Measurements from ENCODE around the gene GNAS.

The GNAS gene

DNA sequence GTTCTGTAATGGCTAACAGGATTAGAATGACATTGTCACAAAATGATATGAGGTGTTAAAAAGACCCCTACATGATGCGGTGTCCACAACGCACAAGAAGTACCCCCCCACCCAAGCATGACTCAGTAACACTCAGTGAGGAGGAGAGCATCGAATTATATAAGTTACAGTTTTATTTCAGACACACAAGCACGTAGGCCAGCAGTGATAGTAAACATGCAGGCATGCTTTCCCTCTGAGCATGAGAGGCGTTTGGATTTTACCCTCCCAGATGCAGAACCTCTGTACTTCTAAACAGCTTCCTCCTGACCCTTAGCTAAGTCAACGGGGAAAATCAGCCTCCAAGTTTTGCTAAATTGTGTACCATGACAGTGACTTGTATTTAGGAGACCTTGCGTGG, 23.9 kb downstream of the GNAS start:
- Histone ChIP-seq H3K27ac (ENCODE audit: low read length) (no peak overlapping the region), H3K36me3 (ENCODE audit: control insufficient read depth, low read depth, low read length) (peaks cover 6% of the 10 kb centered on the region), H3K9me3 (ENCODE audit: control insufficient read depth, low read depth, low read length) (no peaks in the 10 kb centered on the region), H3K9ac (ENCODE audit: low read length) (no peak overlapping the region), H3K4me1 (ENCODE audit: control insufficient read depth, low read depth, low read length) (peaks cover 35% of the 10 kb centered on the region), H3K27me3 (ENCODE audit: control insufficient read depth, insufficient read depth, low read length) (no peaks in the 10 kb centered on the region), H3K4me3 (ENCODE audit: low read length) (no peak overlapping the region)

DNA sequence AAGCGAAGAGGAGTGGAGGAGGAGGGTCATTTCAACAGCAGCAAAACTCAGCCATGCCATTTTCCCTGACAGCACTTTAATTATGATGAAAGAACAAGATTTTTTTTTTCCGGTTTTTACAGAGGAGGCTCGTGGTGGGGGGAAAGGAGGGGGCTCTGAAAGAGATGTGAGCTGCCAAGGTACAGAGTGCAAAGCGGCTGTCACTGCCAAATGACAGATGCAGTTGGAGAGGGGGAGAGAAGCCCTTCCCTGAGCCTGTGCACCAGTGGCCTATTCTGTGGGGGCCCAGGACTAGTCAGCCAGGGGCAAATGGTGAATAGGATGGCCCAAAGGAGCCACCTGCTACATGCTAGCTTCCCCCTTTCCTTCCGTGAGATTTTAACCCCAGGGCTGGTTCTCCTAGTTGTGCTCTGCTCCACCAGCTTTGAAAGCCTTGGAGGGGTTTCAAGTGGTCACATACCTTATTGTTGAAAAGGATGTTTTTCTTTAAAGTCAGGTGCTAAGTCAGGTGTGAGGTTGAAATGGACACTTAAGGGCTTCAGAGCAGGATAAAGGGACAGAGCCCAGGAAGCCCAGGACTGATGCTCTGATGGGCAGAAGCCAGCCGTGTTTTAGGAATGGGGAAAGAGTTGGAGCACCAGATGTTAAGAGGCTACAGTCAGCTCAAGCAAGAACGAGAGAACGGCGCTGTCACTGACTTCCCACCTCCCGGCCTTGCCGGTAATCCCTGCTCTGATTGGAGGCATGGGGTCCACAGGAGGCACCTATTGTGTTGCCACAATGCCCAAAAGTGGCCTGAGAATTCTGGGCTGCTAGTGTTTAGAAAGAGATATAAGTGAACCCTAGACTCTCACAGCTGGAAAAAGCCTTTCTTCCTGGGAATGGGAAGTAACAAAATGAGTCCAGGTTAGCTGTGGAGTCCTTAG, 24.8 kb downstream of the GNAS start:
- peak overlapping the region; percentile 13 for H3K4me3 ChIP-seq (ENCODE audit: low read length)
- peak overlapping the region; percentile 21 for H3K9ac ChIP-seq (ENCODE audit: low read length)
- peak overlapping the region; percentile 22 for H3K27ac ChIP-seq (ENCODE audit: low read length)
- peaks cover 39% of the 10 kb centered on the region for H3K4me1 ChIP-seq (ENCODE audit: control insufficient read depth, low read depth, low read length)
- no peaks in the 10 kb centered on the region for H3K9me3 ChIP-seq (ENCODE audit: control insufficient read depth, low read depth, low read length)
- no peaks in the 10 kb centered on the region for H3K27me3 ChIP-seq (ENCODE audit: control insufficient read depth, insufficient read depth, low read length)
- peaks cover 6% of the 10 kb centered on the region for H3K36me3 ChIP-seq (ENCODE audit: control insufficient read depth, low read depth, low read length)

DNA sequence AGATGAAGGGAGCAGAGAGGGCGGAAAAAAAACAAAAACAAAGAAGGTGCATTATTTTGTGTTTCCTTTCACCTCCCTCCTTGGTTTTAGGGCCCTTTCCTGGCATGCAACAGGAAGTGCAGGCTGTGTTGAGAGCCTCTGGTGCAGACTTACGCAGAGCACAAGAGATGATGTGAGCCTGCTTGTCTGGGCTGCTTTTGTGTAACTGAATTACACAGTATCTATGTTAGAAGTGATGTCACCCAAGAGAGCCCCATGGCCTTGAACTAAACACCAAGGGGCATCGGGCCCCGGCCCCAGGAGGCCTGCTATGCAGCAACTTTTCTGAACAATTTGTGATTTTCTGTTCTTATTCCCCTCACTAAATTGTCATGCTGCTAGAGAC, 25.5 kb downstream of the GNAS start:
- H3K27me3 ChIP-seq (ENCODE audit: control insufficient read depth, insufficient read depth, low read length): no peaks in the 10 kb centered on the region
- peaks cover 6% of the 10 kb centered on the region for H3K36me3 ChIP-seq (ENCODE audit: control insufficient read depth, low read depth, low read length)
- no peaks in the 10 kb centered on the region for H3K9me3 ChIP-seq (ENCODE audit: control insufficient read depth, low read depth, low read length)
- H3K4me1 ChIP-seq (ENCODE audit: control insufficient read depth, low read depth, low read length): peaks cover 45% of the 10 kb centered on the region
- H3K27ac ChIP-seq (ENCODE audit: low read length): peak overlapping the region; percentile 22
- peak overlapping the region; percentile 13 for H3K4me3 ChIP-seq (ENCODE audit: low read length)
- peak overlapping the region; percentile 21 for H3K9ac ChIP-seq (ENCODE audit: low read length)

DNA sequence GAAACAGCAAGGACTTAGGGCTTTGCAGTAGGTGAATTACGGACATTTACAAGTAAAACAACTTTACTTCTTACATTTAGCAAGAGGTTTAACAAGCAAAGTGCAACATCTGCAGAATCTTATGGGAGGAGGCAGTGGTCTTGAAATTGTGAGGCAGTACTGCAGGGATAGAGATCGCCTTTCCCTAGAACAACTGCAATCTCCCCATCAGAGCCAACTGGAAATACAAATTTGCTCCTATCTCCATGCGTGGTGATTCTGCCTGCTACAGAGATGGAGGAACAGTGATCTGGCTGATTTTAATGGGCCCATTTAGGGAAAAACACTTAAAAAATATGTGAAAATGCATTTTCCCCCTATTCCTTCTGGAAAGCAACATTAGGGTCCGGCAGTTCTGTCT, 25.9 kb downstream of the GNAS start:
- H3K36me3 ChIP-seq (ENCODE audit: control insufficient read depth, low read depth, low read length): peaks cover 6% of the 10 kb centered on the region
- H3K9ac ChIP-seq (ENCODE audit: low read length): no peak overlapping the region
- peak overlapping the region; percentile 13 for H3K4me3 ChIP-seq (ENCODE audit: low read length)
- H3K9me3 ChIP-seq (ENCODE audit: control insufficient read depth, low read depth, low read length): no peaks in the 10 kb centered on the region
- H3K4me1 ChIP-seq (ENCODE audit: control insufficient read depth, low read depth, low read length): peaks cover 50% of the 10 kb centered on the region
- no peaks in the 10 kb centered on the region for H3K27me3 ChIP-seq (ENCODE audit: control insufficient read depth, insufficient read depth, low read length)
- peak overlapping the region; percentile 22 for H3K27ac ChIP-seq (ENCODE audit: low read length)

DNA sequence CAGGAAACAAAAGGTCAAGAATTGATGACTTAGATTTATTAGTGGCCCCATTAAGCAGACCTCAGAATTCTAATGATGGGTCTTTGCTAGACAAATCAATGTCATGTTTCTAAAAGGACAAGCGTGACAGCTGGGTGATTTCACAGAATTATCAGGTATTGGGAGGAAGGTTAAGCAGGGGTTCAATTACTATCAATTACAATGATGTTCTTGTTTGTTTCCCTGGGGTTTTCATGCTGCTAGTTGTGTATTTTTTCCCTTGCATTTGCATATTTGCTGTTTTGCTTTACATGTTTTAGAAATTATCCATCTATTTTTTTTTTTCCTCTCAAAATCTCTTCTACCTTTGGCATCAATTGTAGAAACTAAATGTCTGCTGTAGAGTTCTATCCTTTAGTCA, 27.9 kb downstream of the GNAS start:
- Histone ChIP-seq H3K4me1 (ENCODE audit: control insufficient read depth, low read depth, low read length) (peaks cover 49% of the 10 kb centered on the region), H3K27ac (ENCODE audit: low read length) (no peak overlapping the region), H3K9me3 (ENCODE audit: control insufficient read depth, low read depth, low read length) (no peaks in the 10 kb centered on the region), H3K36me3 (ENCODE audit: control insufficient read depth, low read depth, low read length) (no peaks in the 10 kb centered on the region), H3K9ac (ENCODE audit: low read length) (no peak overlapping the region), H3K4me3 (ENCODE audit: low read length) (no peak overlapping the region), H3K27me3 (ENCODE audit: control insufficient read depth, insufficient read depth, low read length) (no peaks in the 10 kb centered on the region)

DNA sequence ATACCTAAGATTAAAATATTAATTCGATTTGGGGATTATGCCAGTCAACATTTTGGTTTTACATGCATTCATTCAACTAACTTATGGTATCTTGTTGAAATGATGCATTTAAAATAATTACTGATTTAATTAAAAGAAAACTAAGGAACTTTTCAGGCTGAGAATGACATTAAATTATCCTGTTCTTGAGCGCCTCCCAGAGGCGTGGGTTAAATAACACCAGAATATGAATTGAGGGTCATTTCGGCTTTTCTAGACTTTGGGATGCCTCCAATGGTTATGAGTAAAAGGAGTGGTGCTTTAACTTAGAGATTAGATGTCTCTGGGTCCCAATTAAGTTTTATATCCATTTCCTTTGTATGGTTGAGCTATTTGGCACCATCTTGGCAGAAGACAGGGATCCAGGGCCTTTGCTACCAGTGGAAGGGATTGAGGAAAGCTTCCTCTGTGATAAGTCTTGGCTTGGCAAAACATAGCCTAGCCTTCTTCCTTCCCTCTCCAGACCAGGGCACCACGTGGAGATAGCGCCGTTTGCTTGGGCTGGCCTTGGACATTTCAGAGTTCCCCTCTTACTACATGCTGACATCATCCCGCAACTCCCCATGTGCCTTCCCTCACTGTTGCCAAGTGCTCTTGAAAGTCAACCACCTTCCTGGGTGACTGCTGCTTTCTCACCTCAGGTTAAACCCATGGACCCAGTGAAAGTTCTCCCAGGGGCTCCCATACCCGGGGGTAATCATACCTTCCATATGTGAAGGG, 28.7 kb downstream of the GNAS start:
- Histone ChIP-seq H3K36me3 (ENCODE audit: control insufficient read depth, low read depth, low read length) (no peaks in the 10 kb centered on the region), H3K4me3 (ENCODE audit: low read length) (no peak overlapping the region), H3K27me3 (ENCODE audit: control insufficient read depth, insufficient read depth, low read length) (no peaks in the 10 kb centered on the region), H3K27ac (ENCODE audit: low read length) (no peak overlapping the region), H3K9me3 (ENCODE audit: control insufficient read depth, low read depth, low read length) (no peaks in the 10 kb centered on the region), H3K9ac (ENCODE audit: low read length) (no peak overlapping the region), H3K4me1 (ENCODE audit: control insufficient read depth, low read depth, low read length) (peaks cover 46% of the 10 kb centered on the region)

DNA sequence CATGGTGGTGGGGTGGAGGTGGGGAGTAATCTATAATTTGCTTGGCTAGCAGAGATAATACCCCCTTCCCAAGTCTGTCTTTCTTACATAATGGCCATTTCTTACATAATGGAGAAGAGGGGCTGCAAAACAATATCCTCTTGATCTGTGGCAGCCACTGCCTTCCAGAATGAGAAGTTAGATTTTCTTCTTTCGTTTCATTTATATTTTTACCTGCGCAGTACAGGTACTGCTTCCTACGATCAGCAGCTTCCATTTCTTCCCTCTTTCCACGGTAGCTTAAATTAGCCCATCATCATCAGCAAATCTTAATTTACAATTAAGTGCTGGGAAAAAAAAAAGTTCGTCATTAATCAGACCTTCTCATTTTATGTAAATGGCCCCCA, 30.2 kb downstream of the GNAS start:
- Histone ChIP-seq H3K27ac (ENCODE audit: low read length) (no peak overlapping the region), H3K4me1 (ENCODE audit: control insufficient read depth, low read depth, low read length) (peaks cover 31% of the 10 kb centered on the region), H3K36me3 (ENCODE audit: control insufficient read depth, low read depth, low read length) (peaks cover 5% of the 10 kb centered on the region), H3K9me3 (ENCODE audit: control insufficient read depth, low read depth, low read length) (no peaks in the 10 kb centered on the region), H3K4me3 (ENCODE audit: low read length) (no peak overlapping the region), H3K9ac (ENCODE audit: low read length) (no peak overlapping the region), H3K27me3 (ENCODE audit: control insufficient read depth, insufficient read depth, low read length) (no peaks in the 10 kb centered on the region)

DNA sequence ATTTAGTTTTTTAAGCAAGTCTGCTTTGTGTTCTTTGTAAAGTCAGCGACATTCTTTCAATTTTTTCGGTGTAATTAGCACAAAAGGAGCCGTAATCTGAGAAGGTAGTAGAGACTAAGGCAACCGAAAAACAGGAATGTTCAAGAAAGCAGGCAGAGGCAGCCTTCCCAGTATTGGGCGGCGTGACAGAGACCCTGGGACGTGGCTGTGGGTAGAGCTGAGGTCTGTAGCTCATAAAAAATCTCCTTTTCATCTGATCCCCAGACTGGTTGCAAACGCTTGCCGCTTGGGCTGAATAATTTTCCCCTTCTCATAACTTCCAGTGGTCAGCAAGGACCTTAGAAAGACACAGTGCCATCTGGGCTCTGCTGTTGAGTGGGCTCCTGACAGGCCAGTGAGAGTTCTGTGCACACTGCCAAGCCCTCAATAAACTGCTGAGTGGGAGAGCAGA, 30.8 kb downstream of the GNAS start:
- Histone ChIP-seq H3K4me3 (ENCODE audit: low read length) (no peak overlapping the region), H3K9ac (ENCODE audit: low read length) (peak overlapping the region; percentile 3), H3K36me3 (ENCODE audit: control insufficient read depth, low read depth, low read length) (peaks cover 5% of the 10 kb centered on the region), H3K27me3 (ENCODE audit: control insufficient read depth, insufficient read depth, low read length) (no peaks in the 10 kb centered on the region), H3K27ac (ENCODE audit: low read length) (no peak overlapping the region), H3K4me1 (ENCODE audit: control insufficient read depth, low read depth, low read length) (peaks cover 25% of the 10 kb centered on the region), H3K9me3 (ENCODE audit: control insufficient read depth, low read depth, low read length) (no peaks in the 10 kb centered on the region)

DNA sequence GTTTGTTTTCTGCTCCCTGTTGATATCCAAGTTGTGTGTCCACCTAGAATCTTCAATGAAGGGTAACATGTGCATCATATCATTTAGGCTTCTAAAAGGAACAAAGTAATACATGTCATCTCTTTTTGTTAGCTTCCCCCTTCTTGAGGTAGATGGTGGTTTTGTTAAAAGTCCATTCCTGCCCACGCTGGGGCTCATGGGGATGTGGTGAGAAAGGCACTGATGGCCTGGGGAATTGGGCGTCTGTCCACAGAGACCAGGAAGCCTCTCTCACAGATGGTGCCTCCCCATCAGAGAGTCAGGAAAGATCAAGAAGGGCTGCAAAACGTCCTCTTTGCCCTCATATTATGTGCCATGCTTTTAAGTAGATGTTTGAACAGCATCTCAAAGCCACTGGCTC, 32.5 kb downstream of the GNAS start:
- H3K4me1 ChIP-seq (ENCODE audit: control insufficient read depth, low read depth, low read length): peaks cover 22% of the 10 kb centered on the region

DNA sequence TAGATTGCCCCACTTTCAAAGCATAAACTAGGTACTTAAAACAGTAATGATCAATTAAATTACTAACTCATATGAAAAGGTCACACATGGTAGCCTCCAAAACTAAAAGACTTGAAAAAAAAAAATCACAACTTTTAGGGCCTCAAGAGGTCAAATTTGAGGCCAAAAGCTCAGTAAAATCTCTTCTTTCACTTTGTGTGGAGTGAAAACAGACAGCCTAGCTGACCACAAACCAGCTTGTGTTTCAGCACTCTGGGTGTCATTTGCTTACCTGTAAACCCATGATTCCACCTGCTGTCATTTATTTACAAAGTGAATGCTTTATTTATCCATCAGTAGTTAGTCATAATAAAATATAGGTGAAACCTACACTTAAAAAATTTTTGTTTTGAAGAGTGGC, 34.0 kb downstream of the GNAS start:
- Histone ChIP-seq H3K27me3 (ENCODE audit: control insufficient read depth, insufficient read depth, low read length) (no peaks in the 10 kb centered on the region), H3K9ac (ENCODE audit: low read length) (no peak overlapping the region), H3K4me1 (ENCODE audit: control insufficient read depth, low read depth, low read length) (peaks cover 21% of the 10 kb centered on the region), H3K9me3 (ENCODE audit: control insufficient read depth, low read depth, low read length) (no peaks in the 10 kb centered on the region), H3K4me3 (ENCODE audit: low read length) (no peak overlapping the region), H3K27ac (ENCODE audit: low read length) (no peak overlapping the region), H3K36me3 (ENCODE audit: control insufficient read depth, low read depth, low read length) (peaks cover 5% of the 10 kb centered on the region)

More for the DNA sequence above, 32.5 kb downstream of the GNAS start:
- H3K36me3 ChIP-seq (ENCODE audit: control insufficient read depth, low read depth, low read length): peaks cover 5% of the 10 kb centered on the region
- no peak overlapping the region for H3K9ac ChIP-seq (ENCODE audit: low read length)
- no peaks in the 10 kb centered on the region for H3K27me3 ChIP-seq (ENCODE audit: control insufficient read depth, insufficient read depth, low read length)
- H3K4me3 ChIP-seq (ENCODE audit: low read length): no peak overlapping the region
- H3K9me3 ChIP-seq (ENCODE audit: control insufficient read depth, low read depth, low read length): no peaks in the 10 kb centered on the region
- no peak overlapping the region for H3K27ac ChIP-seq (ENCODE audit: low read length)

DNA sequence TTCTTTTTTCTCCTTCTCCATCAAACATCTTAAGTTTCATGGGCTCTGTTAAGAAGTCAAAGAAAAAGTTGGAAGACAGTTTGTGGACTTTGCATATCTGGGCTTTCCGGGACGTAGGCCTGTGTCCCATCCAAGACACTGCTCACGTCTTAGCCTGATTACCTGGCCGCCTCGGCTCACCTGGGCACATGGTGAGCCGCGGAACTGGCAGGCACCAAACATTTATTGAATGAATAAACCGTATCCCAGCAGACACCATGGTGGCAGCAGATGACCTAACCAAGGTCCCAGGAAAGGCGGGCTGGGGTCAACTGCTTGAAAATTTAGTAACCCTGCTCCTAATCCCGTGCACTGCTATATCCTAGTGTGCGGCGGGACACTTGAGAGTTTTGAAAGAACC, 35.6 kb downstream of the GNAS start:
- Histone ChIP-seq H3K36me3 (ENCODE audit: control insufficient read depth, low read depth, low read length) (peaks cover 5% of the 10 kb centered on the region), H3K9me3 (ENCODE audit: control insufficient read depth, low read depth, low read length) (no peaks in the 10 kb centered on the region), H3K4me3 (ENCODE audit: low read length) (peak overlapping the region; percentile 79), H3K27ac (ENCODE audit: low read length) (no peak overlapping the region), H3K4me1 (ENCODE audit: control insufficient read depth, low read depth, low read length) (peaks cover 10% of the 10 kb centered on the region), H3K9ac (ENCODE audit: low read length) (peak overlapping the region; percentile 6), H3K27me3 (ENCODE audit: control insufficient read depth, insufficient read depth, low read length) (no peaks in the 10 kb centered on the region)
